ENCODE data around the gene NUP160.
"Not testable (repeated sequence)": the region's sequence is repeated elsewhere in the genome, so short reads cannot be mapped to it uniquely, and the experiment has no call there.

Gene NUP160

DNA sequence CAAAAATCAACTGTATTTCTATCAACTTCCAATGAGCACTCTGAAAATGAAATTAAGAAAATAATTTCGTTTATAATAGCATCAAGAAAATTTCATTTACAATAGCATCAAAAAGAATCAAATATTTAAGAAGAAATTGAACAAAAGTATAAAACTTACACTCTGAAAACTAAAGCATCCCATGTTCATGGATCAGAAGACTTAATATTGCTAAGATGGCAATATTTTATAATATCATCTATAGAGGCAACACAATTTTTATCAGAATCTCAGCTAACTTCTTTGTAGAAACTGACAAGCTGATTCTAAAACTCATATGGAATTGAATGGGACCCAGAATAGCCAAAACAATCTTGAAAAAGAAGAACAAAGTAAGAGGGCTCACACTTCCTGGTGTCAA, 19.9 kb downstream of the NUP160 start:
- no peak for DNase-seq (ENCODE audit: low read depth)
- no peak overlapping the region for H3K4me3 ChIP-seq (replicated peaks; ENCODE audit: low read depth, low read length)
- TF ChIP-seq, protein P1, sequence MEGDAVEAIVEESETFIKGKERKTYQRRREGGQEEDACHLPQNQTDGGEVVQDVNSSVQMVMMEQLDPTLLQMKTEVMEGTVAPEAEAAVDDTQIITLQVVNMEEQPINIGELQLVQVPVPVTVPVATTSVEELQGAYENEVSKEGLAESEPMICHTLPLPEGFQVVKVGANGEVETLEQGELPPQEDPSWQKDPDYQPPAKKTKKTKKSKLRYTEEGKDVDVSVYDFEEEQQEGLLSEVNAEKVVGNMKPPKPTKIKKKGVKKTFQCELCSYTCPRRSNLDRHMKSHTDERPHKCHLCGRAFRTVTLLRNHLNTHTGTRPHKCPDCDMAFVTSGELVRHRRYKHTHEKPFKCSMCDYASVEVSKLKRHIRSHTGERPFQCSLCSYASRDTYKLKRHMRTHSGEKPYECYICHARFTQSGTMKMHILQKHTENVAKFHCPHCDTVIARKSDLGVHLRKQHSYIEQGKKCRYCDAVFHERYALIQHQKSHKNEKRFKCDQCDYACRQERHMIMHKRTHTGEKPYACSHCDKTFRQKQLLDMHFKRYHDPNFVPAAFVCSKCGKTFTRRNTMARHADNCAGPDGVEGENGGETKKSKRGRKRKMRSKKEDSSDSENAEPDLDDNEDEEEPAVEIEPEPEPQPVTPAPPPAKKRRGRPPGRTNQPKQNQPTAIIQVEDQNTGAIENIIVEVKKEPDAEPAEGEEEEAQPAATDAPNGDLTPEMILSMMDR (IDR thresholded peaks at IDR 0.05; ENCODE audit: low read length, missing control alignments): no peak

DNA sequence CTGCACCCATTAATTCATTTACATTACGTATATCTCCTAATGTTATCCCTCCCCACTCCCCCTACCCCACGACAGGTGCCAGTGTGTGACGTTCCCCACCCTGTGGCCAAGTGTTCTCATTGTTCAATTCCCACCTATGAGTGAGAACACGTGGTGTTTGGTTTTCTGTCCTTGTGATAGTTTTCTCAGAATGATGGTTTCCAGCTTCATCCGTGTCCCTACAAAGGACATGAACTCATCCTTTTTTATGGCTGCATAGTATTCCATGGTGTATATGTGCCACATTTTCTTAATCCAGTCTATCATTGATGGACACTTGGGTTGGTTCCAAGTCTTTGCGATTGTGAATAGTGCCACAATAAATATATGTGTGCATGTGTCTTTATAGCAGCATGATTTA, 25.5 kb downstream of the NUP160 start:
- H3K4me3 ChIP-seq (replicated peaks; ENCODE audit: low read depth, low read length); DNase-seq (ENCODE audit: low read depth): not testable (repeated sequence)

DNA sequence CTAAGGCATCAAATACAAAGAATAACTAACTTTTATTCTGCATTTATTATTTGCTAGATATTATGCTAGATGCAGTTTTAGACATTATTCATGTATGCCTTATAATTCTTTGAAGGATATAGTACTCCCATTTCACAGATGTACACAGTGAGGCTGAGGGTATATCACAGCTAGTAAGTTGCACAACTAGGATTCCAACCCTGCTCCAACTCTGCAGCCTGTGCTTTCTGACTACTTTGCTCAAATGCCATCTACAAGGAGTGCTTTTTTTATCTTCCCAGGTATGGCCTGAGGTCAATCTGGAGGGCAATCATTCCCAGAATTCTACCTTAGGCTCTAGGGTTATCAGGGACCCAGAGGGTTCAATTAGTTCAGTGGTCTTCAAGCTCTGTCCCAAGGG, 28.4 kb downstream of the NUP160 start:
- TF ChIP-seq, protein P1 (IDR thresholded peaks at IDR 0.05; ENCODE audit: low read length, missing control alignments): no peak
- H3K4me3 ChIP-seq (replicated peaks; ENCODE audit: low read depth, low read length): no peak overlapping the region
- no peak for DNase-seq (ENCODE audit: low read depth)

DNA sequence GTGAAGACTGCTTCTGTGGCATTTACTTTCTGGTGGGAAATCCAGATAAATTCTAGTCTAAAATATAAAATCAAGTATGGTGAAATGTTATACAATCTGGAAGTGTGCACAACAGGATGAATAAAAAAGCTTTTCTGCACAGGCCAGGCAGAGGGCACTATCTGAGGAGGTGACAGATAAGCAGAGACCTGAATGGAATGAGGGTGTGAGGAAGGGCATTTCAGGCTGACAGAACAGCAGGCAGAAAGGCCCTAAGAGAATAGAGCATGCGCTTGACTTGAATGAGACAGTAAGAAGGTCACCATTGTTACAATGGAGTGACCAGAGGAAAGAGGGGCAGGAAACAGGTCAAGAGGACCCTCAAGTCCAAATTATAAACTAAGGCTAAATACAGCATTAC, 47.4 kb downstream of the NUP160 start:
- TF ChIP-seq, protein P1 (IDR thresholded peaks at IDR 0.05; ENCODE audit: low read length, missing control alignments): no peak
- no peak for DNase-seq (ENCODE audit: low read depth)
- H3K4me3 ChIP-seq (replicated peaks; ENCODE audit: low read depth, low read length): no peak overlapping the region

DNA sequence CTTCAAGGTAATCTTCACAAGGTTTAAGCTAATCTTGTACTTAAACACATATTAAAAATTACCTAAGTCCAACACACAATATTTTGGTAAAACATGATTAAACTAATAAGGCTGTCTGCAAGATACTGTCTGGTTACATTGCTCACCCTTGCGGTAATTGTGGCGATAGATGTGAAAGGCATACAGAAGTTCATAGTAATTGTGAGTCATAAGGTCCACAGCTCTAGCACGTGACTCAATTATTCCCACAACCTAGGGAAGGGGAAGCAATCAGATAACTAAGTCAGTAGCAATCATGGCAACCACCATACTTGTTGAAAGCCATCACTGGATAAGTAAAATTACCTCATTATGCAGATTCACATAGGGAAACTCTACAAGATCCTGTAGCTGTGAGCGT, 50.5 kb downstream of the NUP160 start:
- no peak overlapping the region for H3K4me3 ChIP-seq (replicated peaks; ENCODE audit: low read depth, low read length)
- peak; percentile 41 for DNase-seq (ENCODE audit: low read depth)
- TF ChIP-seq, protein P1 (IDR thresholded peaks at IDR 0.05; ENCODE audit: low read length, missing control alignments): no peak

DNA sequence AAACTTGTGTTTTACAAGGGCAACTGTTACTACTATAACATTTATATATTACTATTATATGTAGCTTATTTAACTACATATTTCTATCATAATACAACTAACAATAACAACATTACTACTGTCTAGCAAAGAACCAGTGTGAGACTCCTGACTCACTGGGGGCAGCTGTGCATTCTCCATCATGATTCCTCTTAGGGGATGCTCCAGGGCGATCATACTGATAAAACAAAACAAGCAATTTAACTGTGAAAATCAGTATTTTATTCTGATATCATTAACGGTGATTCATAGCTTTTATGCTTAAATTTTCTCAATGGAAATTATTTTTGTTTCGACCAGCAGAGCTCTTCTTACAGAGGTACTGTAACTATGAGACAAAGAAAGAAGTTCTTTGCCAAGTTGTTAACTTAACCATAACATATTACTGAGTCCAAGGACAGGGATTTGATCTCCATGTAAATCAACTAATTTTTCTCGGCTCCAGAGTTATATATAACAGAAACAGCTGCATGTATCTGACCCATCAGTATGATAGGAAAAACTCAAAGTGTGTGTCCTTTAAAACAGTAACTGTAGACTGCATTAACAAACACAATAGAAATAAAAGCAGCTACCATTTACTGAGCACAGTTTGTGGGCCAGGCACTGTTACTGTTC, 56.2 kb downstream of the NUP160 start:
- TF ChIP-seq, protein P1 (IDR thresholded peaks at IDR 0.05; ENCODE audit: low read length, missing control alignments): no peak
- no peak overlapping the region for H3K4me3 ChIP-seq (replicated peaks; ENCODE audit: low read depth, low read length)
- DNase-seq (ENCODE audit: low read depth): no peak

DNA sequence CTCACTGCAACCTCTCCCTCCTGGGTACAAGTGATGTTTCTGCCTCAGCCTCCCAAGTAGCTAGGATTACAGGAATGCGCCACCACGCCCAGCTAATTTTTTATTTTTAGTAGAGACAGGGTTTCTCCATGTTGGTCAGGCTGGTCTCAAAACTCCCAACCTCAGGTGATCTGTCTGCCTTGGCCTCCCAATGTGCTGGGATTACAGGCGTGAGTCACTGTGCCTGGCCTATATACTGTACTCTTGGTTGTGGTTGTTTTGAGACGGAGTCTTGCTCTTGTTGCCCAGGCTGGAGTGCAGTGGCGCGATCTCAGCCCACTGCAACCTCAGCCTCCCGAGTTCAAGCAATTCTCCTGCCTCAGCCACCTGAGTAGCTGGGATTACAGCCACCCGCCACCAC, 58.1 kb downstream of the NUP160 start:
- not testable (repeated sequence) for H3K4me3 ChIP-seq (replicated peaks; ENCODE audit: low read depth, low read length); DNase-seq (ENCODE audit: low read depth)

DNA sequence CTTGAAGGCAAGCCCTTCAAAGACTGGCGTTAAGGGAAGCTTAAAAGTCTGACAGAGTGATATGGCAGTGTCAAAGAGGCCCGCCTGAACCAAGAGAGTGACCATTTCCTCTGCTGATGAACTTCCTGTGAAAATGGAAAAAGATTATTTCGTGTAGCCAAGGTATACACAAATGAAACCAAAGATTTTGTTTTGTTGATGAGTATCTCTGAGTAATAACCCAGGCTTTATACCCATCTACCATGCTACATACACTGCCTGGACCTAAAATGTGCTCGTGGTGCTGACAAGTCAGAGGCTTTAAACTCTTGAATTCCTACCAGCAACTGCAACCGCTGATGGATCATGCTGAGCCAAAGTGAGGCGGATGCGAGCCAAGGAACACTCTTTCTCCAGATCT, 60.0 kb downstream of the NUP160 start:
- TF ChIP-seq, protein P1 (IDR thresholded peaks at IDR 0.05; ENCODE audit: low read length, missing control alignments): no peak
- DNase-seq (ENCODE audit: low read depth): no peak
- no peak overlapping the region for H3K4me3 ChIP-seq (replicated peaks; ENCODE audit: low read depth, low read length)

Data from fibroblast of pulmonary artery (primary cell).